ENCODE results near the gene NET1.

- TF ChIP-seq, protein P1, sequence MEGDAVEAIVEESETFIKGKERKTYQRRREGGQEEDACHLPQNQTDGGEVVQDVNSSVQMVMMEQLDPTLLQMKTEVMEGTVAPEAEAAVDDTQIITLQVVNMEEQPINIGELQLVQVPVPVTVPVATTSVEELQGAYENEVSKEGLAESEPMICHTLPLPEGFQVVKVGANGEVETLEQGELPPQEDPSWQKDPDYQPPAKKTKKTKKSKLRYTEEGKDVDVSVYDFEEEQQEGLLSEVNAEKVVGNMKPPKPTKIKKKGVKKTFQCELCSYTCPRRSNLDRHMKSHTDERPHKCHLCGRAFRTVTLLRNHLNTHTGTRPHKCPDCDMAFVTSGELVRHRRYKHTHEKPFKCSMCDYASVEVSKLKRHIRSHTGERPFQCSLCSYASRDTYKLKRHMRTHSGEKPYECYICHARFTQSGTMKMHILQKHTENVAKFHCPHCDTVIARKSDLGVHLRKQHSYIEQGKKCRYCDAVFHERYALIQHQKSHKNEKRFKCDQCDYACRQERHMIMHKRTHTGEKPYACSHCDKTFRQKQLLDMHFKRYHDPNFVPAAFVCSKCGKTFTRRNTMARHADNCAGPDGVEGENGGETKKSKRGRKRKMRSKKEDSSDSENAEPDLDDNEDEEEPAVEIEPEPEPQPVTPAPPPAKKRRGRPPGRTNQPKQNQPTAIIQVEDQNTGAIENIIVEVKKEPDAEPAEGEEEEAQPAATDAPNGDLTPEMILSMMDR (IDR thresholded peaks at IDR 0.05; ENCODE audit: low read depth, low read length): no peak
- no peak for TF ChIP-seq EZH2phosphoT487 (IDR thresholded peaks at IDR 0.05; ENCODE audit: low read depth)
These were observed 35.9 kb upstream of the NET1 start for GRCh38 chr10:5376450-5376849.
